GM12864 (cell line): Measurements from ENCODE around the gene FGF10.

Experiments
- DNase-seq: peaks from one replicate; pipeline ENCODE4 v3.0.0-alpha.2; 2011; ENCODE audit warnings: low read depth
- H3K4me3 ChIP-seq: 2 replicates; pipeline ENCODE4 v1.5.1; 2011; ENCODE audit warnings: mild to moderate bottlenecking, low read depth, low read length, control low read depth
- CTCF ChIP-seq: IDR thresholded peaks from 2 replicates; pipeline ENCODE4 v1.5.1; 2011; ENCODE audit warnings: low read depth, mild to moderate bottlenecking, moderate library complexity, low read length, control low read depth, inconsistent platforms; ENCODE audit errors: missing control alignments

Gene FGF10

GRCh38 chr5:44390351-44390750 lies 1.1 kb upstream of the FGF10 start:
- DNase-seq: no peak
- no peak overlapping the region for H3K4me3 ChIP-seq
- TF ChIP-seq CTCF: no peak

GRCh38 chr5:44389823-44390143 lies 563 bp upstream of the FGF10 start:
- no peak overlapping the region for H3K4me3 ChIP-seq
- TF ChIP-seq CTCF: no peak
- no peak for DNase-seq

- DNase-seq: no peak
- H3K4me3 ChIP-seq: no peak overlapping the region
- TF ChIP-seq CTCF: no peak
Observed at GRCh38 chr5:44388321-44389089, 715 bp downstream of the FGF10 start.

- DNase-seq: no peak
- H3K4me3 ChIP-seq: no peak overlapping the region
- no peak for TF ChIP-seq CTCF
Observed at GRCh38 chr5:44387921-44388320, 1.3 kb downstream of the FGF10 start.

- H3K4me3 ChIP-seq: no peak overlapping the region
- no peak for DNase-seq
- TF ChIP-seq CTCF: no peak
Observed at GRCh38 chr5:44387406-44387805, 1.8 kb downstream of the FGF10 start.

GRCh38 chr5:44385291-44385900 lies 3.8 kb downstream of the FGF10 start:
- H3K4me3 ChIP-seq: no peak overlapping the region
- no peak for TF ChIP-seq CTCF
- DNase-seq: no peak

- no peak overlapping the region for H3K4me3 ChIP-seq
- no peak for DNase-seq
- TF ChIP-seq CTCF: no peak
Observed at GRCh38 chr5:44384816-44385215, 4.4 kb downstream of the FGF10 start.
